Measurements from ENCODE around the gene EXOSC5. TPM values are rescaled to one million over a fixed set of nuclear protein-coding genes. Genes with fewer than 3 reads are reported as not detected.

The EXOSC5 gene
- total RNA-seq: 10 to 100 TPM; 46.6 to 47.0 TPM

DNA sequence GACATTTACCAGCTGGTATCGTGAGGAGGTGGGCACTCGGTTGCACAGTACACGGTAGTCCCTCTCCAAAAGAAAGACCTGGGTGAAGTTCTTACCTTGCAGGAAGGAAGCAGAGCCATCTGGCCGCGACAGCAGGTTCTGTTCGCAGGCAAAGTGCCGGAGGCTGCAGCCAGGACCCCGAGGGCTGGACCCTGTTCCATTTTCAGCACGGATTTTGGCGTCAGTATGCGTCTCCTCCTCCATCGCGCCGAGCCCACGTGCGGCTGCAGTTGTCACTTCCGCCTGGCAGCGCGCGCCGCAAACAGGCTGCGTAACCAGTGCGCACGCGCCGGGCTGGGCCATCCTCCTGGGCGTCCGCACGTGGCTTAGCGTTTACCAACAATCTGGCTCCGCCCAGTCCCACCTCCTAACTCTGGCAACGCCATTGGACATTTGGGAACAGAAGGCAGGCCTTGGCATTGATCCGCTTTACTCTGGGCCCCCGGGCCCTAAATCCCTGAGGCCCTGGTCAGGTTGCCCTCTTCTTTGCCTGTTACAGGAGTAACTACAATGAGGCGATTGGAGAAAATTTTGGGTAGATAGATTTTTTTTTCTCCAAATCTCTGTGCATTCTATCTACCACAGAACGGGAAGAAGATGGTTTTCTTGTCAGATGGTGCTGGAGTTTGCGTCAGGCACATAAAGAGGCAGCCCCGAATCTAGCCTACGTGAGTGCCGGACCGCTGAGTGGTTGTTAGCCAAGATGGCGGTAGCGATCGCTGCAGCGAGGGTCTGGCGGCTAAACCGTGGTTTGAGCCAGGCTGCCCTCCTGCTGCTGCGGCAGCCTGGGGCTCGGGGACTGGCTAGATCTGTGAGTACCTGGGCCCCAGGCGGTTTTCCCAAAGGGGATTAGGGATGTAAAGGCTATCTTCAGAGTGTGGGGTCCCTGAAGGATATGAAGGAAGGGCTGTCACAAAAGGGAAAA lies at the start of gene EXOSC5, which contains the start of gene BCKDHA:
EXOSC5 (minus strand) TSS at position 274 of the 964 bp plus-strand sequence; CDS start at position 243, 31 bp downstream.
BCKDHA (plus strand) TSS at position 733 of the 964 bp plus-strand sequence; CDS start at position 743, 10 bp downstream.
- DNase-seq (peak; percentile 99), ATAC-seq (peak; percentile 99)
- peak within 1 kb of the TSS; percentile 96 for H3K4me3 Mint-ChIP-seq
- no peaks in the 10 kb centered on the region for H3K9me3 Mint-ChIP-seq
- peaks cover 12% of the 10 kb centered on the region for H3K36me3 Mint-ChIP-seq (ENCODE audit: low read depth)
- H3K27me3 Mint-ChIP-seq: no peaks in the 10 kb centered on the region
- peak within 1 kb of the TSS; percentile 99 for H3K27ac Mint-ChIP-seq
- intact Hi-C loops (cut with micrococcal nuclease): loop anchor here (5.0 kb wide), 1 partner anchor 40 kb away; no protein-coding TSS in a partner anchor
- TF ChIP-seq, protein P1, sequence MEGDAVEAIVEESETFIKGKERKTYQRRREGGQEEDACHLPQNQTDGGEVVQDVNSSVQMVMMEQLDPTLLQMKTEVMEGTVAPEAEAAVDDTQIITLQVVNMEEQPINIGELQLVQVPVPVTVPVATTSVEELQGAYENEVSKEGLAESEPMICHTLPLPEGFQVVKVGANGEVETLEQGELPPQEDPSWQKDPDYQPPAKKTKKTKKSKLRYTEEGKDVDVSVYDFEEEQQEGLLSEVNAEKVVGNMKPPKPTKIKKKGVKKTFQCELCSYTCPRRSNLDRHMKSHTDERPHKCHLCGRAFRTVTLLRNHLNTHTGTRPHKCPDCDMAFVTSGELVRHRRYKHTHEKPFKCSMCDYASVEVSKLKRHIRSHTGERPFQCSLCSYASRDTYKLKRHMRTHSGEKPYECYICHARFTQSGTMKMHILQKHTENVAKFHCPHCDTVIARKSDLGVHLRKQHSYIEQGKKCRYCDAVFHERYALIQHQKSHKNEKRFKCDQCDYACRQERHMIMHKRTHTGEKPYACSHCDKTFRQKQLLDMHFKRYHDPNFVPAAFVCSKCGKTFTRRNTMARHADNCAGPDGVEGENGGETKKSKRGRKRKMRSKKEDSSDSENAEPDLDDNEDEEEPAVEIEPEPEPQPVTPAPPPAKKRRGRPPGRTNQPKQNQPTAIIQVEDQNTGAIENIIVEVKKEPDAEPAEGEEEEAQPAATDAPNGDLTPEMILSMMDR (IDR thresholded peaks at IDR 0.05): no peak
- H3K4me1 Mint-ChIP-seq (ENCODE audit: low read depth): peaks cover 38% of the 10 kb centered on the region
- ChIA-PET POLR2A (interaction anchor here (2.0 kb wide), 1 partner anchor 12 kb away, joined by 9 read pairs; no protein-coding TSS in a partner anchor), CTCF (no interaction called here)

DNA sequence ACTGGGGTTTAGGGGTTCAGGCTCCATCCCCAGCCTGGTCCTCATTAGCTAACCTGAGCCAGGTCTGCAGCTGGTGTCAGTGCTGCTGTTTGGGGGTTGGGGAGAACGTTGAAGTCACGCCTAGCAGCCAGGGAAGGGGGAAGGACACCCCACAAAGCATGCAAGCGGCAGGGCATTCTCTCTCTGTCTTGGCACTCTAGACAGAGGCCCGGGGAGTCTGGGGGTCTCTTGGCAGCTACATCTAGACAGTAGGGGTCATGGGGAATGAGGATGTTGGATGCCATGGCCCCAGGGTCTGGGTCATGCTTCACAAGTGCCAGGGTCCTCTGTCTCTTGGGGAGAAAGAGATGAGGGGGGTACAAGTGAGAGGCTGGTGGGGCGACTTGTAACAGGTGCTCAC lies 48.4 kb upstream of the EXOSC5 start:
- no peak overlapping the region for H3K4me3 Mint-ChIP-seq
- ChIA-PET POLR2A (no interaction called here), CTCF (interaction anchor here (1.4 to 15.6 kb wide), 2 partner anchors 93 to 124 kb away, joined by 3 to 272 read pairs; partner anchors contain the start of gene CEACAM21)
- TF ChIP-seq, protein P1 (IDR thresholded peaks at IDR 0.05): no peak
- intact Hi-C loops (cut with micrococcal nuclease): loop anchor here (5.0 kb wide), 1 partner anchor 127 kb away; no protein-coding TSS in a partner anchor
- DNase-seq (no peak), ATAC-seq (no peak)
- peaks cover 10% of the 10 kb centered on the region for H3K27me3 Mint-ChIP-seq
- H3K27ac Mint-ChIP-seq: no peak overlapping the region
- H3K9me3 Mint-ChIP-seq: no peaks in the 10 kb centered on the region
- no peaks in the 10 kb centered on the region for H3K4me1 Mint-ChIP-seq (ENCODE audit: low read depth)
- H3K36me3 Mint-ChIP-seq (ENCODE audit: low read depth): no peaks in the 10 kb centered on the region

DNA sequence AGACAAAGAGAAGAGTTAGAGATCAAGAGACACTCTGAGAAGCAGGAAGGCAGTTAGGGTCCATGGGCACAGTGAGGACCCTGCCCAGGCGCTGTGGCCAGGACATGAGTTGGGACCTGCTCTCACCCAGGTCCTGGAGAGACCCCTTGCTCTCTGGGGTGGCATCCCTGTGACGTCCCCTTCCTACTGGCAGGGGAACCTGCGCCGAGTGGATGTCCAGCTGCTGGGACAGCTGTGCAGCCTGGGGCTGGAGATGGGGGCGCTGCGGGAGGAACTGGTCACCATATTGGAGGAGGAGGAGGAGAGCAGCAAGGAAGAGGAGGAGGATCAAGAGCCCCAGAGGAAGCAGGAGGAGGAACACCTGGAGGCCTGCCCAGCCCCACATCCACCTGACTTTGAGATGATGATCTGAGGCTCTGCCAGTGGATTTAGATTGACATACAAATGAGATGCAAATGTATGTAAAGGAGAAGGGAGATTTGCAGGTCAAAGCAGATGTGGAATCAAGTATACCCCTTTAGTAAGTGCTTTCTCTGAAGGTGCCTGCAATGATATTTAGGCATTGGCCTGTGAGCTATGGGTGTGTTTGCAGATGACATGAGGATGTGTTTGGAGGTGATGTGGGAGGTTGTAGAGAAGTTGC lies 46.8 kb upstream of the EXOSC5 start:
- Mint-ChIP-seq H3K36me3 (ENCODE audit: low read depth) (no peaks in the 10 kb centered on the region), H3K9me3 (no peaks in the 10 kb centered on the region), H3K4me3 (no peak overlapping the region), H3K4me1 (ENCODE audit: low read depth) (peaks cover 3% of the 10 kb centered on the region), H3K27ac (no peak overlapping the region), H3K27me3 (peaks cover 10% of the 10 kb centered on the region)
- no peak for DNase-seq
- ChIA-PET POLR2A (no interaction called here), CTCF (interaction anchor here (1.0 to 15.6 kb wide), 2 partner anchors 126 to 153 kb away, joined by 3 to 272 read pairs; partner anchors contain the start of gene CEACAM21)
- no peak for ATAC-seq
- intact Hi-C loops (cut with micrococcal nuclease): no loop called here
- TF ChIP-seq, protein P1 (IDR thresholded peaks at IDR 0.05): no peak

DNA sequence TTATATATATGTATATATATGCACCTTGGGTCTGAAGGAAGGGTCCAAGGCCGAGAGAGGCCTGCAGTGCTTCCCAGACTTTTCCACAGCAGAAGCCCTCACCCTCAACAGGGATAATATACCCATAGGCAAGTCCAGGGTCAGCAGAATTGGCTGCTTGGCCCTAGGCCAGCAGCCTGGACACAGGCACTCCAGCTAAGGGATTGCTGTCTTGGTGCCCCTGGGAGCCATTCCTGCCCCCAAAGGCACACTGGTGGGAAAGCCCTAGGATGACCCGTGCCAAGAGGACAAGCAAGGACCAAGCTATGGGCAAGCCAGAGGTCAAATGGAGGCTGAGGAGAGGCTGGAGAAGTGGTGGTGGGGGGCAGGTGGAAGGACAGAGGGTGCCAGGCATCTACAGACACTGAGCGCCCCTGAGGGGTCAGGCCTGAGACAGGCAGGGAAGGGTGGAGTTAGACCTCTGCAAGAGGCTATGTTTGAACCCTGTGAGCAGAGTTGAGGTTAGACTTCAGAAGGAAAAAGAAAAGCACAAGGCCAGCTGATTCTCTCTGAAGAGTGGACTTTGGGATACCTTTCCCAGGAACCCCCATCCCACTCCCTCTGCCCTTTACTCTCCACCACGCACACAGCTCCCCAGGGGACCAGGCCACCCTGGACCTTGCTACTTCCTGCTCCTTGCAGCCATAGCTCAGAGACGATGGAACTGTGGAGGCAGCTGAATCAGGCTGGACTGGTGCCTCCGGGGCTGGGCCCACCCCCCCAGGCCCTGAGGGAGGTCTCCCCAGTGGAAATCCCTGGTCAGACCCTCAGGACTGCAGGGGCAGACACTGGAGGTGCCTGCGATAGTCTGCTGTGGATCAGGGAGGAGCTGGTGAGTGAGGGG lies 45.6 kb upstream of the EXOSC5 start, which contains the start of gene ERICH4:
ERICH4 (plus strand) TSS at position 684 of the 883 bp plus-strand sequence; CDS start at position 698, 14 bp downstream.
- peaks cover 10% of the 10 kb centered on the region for H3K4me1 Mint-ChIP-seq (ENCODE audit: low read depth)
- peaks cover 10% of the 10 kb centered on the region for H3K27me3 Mint-ChIP-seq
- ChIA-PET POLR2A (interaction anchor here (0.9 kb wide), 1 partner anchor 97 kb away, joined by 3 read pairs; no protein-coding TSS in a partner anchor), CTCF (interaction anchor here (1.0 kb wide), 1 partner anchor 155 kb away, joined by 3 read pairs; no protein-coding TSS in a partner anchor)
- TF ChIP-seq, protein P1 (IDR thresholded peaks at IDR 0.05): no peak
- H3K9me3 Mint-ChIP-seq: no peaks in the 10 kb centered on the region
- DNase-seq: no peak
- H3K4me3 Mint-ChIP-seq: no peak within 1 kb of the TSS
- no peak for ATAC-seq
- H3K36me3 Mint-ChIP-seq (ENCODE audit: low read depth): peaks cover 2% of the 10 kb centered on the region
- intact Hi-C loops (cut with micrococcal nuclease): no loop called here
- H3K27ac Mint-ChIP-seq: no peak within 1 kb of the TSS
